Uterine smooth muscle cell (primary cell): ENCODE data around the gene SPATA46. TPM values are rescaled to one million over a fixed set of nuclear protein-coding genes. Genes with fewer than 3 reads are reported as not detected.

Experiments
- total RNA-seq: library from RNA; depleted of rRNA; stranded (reverse); fragments of >200 nt; gene quantifications from 2 replicates; pipeline ENCODE4 v1.2.3, GENCODE V29; 2014

Gene SPATA46
- 0.12 TPM in 1 of 2 replicates, not detected in the other for total RNA-seq

GRCh38 chr1:162376691-162377090, at the start of gene SPATA46:
SPATA46 (minus strand) TSS chr1:162376854; CDS start chr1:162376790, 64 bp downstream.

GRCh38 chr1:162412002-162412401, 35.3 kb upstream of the SPATA46 start, which contains the start of gene SH2D1B:
SH2D1B (minus strand) TSS chr1:162412136; CDS start chr1:162412016, 120 bp downstream.

GRCh38 chr1:162381383-162381782, 4.7 kb upstream of the SPATA46 start, which contains the start of gene C1orf226:
C1orf226 (plus strand) TSS chr1:162381728; CDS start chr1:162381902, 174 bp downstream.

Other genes starting within 250 kb of the SPATA46 start
- gene C1orf226, start 4.9 kb upstream of the SPATA46 start, total RNA-seq: 0.33 and 0.50 TPM in 2 replicates
- gene SH2D1B, start 35.3 kb upstream of the SPATA46 start, total RNA-seq: under 0.01 TPM in 1 of 2 replicates, not detected in the other
- gene UHMK1, start 121.0 kb upstream of the SPATA46 start, total RNA-seq: 92.5 and 130 TPM in 2 replicates
- 181 and 262 TPM in 2 replicates for gene UAP1, start 184.9 kb upstream of the SPATA46 start, total RNA-seq